ENCODE measurements around the gene MARCHF6.

- TF ChIP-seq POLR2A (IDR thresholded peaks at IDR 0.05) (no peak), CTCF (IDR thresholded peaks at IDR 0.05) (no peak)
These were observed 15.5 kb upstream of the MARCHF6 start for GRCh38 chr5:10337986-10338385.
